Activated T-cell treated with anti-CD3 and anti-CD28 coated beads, Interleukin-2, amount 50 U/mL, for 48 hours (primary cell): ENCODE results near the gene CTIF.
"Not testable (repeated sequence)": the region's sequence is repeated elsewhere in the genome, so short reads cannot be mapped to it uniquely, and the experiment has no call there.

ENCODE experiments used
- DNase-seq, 2 experiments: peaks; one replicate each; pipeline ENCODE4 v3.0.0-alpha.2; 2020

Gene CTIF

DNA sequence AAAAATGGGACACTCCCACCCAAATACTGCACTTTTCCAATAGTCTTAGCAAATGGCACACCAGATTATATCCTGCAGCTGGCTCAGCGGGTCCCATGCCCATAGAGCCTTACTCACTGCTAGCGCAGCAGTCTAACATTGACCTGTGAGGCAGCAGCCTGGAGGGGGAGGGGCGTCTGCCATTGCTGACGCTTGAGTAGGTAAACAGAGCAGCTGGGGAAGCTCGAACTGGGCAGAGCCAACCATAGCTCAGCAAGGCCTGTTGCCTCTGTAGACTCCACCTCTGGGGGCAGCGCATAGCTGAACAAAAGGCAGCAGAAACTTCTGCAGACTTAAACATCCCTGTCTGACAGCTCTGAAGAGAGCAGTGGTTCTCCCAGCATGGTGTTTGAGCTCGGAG is 110.4 kb downstream of the CTIF start:
- DNase-seq, result no peak

DNA sequence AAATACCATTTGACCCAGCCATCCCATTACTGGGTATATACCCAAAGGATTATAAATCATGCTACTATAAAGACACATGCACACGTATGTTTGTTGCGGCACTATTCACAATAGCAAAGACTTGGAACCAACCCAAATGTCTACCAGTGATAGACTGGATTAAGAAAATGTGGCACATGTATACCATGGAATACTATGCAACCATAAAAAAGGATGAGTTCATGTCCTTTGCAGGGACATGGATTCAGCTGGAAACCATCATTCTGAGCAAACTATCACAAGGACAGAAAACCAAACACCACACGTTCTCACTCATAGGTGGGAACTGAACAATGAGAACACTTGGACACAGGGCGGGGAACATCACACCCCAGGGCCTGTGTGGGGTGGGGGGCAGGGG is 115.8 kb downstream of the CTIF start:
- not testable (repeated sequence) for DNase-seq

- no peak for DNase-seq
Measured at GRCh38 chr18:48655508-48655907, 116.7 kb downstream of the CTIF start.

- DNase-seq, result no peak
Measured at GRCh38 chr18:48656176-48656575, 117.3 kb downstream of the CTIF start.

DNA sequence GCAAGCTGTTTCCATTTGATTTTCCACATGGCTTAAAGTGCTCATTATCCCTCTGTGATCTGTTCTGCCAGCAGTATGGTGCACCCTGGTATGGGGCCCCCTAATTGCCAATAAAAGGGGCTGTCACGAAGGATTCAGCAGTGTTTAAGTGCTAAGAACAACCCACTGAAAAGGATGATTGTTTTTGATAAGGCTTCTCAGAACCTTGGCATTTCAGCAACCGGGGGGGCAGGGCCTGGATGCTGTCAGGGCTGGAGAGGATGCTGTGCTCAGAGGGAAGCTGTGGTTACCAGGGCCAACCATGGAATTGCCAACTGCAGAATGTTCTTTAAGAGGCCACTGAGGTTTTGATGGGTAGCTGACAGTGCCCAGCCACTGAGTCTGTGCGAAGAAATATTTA is 117.8 kb downstream of the CTIF start:
- no peak for DNase-seq

GRCh38 chr18:48657447-48658120 is 118.8 kb downstream of the CTIF start:
- DNase-seq, result no peak

- no peak for DNase-seq
Measured at GRCh38 chr18:48658721-48659120, 119.9 kb downstream of the CTIF start.

- DNase-seq, result no peak
Measured at GRCh38 chr18:48659188-48660009, 120.6 kb downstream of the CTIF start.

DNA sequence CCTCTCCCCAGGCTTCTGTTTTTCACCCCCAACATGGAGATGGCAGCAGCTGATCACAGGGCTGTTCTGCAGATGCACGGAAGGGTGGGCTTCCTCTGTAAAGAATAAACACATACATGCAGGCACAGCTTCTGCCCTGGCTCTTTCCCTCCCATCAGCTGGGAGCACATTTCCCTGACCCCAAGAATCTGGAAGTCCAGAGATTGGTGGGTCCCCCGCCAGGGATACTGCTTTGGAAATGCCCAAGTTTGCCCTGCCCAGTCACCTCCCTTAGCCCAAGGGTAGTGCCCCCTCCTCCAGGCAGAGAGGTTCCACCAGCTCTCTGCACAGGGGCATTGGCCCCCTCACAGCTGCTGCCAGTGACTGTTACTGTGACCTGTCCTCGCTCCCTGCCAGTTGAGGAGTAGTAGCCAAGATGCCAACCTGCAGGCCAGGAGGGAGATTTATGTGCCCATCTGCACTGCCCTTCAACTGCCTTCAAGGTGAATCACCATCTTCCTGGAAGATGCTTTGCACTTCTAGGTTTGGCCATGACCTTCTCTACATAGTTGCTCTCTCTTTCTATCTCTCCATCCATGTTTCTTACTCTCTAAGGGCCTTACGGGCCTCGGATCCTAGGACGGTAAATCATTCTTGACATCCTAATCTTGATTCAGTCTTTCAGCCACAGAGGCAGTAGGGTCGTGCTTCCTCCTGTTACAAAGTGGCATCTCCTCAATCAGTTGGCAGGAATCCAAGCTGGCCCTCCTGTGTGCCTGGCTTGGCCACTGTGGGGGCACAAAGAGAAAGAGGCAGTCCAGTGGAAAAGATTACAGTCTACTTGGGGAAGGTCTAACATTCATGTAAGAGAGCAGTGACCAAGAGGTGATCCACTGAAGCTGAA is 121.8 kb downstream of the CTIF start:
- no peak for DNase-seq

- DNase-seq, result no peak
Measured at GRCh38 chr18:48661421-48661820, 122.6 kb downstream of the CTIF start.

- no peak for DNase-seq
Measured at GRCh38 chr18:48662011-48662661, 123.3 kb downstream of the CTIF start.

- DNase-seq, result no peak
Measured at GRCh38 chr18:48663096-48663930, 124.5 kb downstream of the CTIF start.

DNA sequence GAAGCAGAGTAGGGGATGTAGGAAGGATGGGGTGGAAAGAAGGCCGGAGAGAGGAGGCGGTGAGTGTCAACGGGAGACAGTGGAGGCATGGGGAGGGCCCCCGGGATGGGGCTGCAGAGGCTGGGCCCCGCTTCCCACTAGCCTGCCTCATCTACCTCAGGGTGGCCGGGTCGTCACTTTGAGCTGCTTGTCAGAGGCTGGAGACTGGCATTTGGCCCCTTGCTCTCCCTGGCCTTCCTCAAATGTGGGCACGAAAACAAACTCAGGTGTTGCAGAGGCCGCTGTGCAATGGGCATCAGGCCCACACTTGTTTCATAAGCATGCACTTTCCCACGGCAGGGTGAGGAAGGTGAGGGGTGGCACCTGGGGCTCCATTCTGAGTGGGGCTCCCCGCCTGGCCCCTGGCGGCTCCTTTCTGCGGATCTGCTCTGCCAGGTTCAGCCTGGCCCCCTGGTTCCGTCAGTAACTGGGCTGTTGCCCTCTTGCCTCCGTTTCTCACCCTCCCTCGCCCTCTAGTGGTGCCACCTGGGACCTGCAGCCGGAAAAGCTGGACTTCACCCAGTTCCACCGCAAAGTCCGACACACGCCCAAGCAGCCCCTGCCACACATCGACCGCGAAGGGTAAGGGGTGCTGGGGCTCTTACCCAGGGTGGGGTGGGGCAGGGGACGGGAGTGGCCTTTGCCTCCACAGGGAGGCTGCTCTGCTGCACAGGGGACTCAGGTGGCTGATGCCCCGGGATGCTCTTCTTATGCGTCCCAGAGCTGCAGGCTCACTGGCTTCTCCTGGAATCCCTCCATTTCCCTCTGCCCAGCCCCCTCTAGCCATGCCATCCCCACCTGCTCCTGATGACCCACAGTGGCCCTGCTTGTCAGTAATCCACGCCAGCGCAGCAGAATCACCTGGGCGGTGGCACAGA is 125.4 kb downstream of the CTIF start:
- DNase-seq, result peak; percentile 76 to 80

DNA sequence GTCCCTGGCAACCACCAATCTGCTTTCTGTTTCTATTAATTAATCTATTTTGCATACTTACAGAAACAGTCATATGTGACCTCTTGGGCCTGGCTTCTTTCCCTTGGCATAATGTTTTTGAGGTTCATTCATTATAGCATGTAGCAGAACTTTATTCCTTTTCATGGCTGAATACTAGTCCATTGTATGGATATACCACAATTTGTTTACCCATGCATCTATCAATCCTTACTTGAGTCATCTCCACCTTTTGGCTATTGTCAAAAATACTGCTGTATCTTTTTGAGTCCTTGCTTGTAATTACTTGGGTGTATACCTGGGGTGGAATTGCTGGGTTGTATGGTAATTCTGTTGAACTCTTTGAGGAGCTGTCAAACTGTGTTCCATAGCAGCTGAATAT is 126.8 kb downstream of the CTIF start:
- no peak for DNase-seq

- no peak for DNase-seq
Measured at GRCh38 chr18:48666613-48667012, 127.8 kb downstream of the CTIF start.

DNA sequence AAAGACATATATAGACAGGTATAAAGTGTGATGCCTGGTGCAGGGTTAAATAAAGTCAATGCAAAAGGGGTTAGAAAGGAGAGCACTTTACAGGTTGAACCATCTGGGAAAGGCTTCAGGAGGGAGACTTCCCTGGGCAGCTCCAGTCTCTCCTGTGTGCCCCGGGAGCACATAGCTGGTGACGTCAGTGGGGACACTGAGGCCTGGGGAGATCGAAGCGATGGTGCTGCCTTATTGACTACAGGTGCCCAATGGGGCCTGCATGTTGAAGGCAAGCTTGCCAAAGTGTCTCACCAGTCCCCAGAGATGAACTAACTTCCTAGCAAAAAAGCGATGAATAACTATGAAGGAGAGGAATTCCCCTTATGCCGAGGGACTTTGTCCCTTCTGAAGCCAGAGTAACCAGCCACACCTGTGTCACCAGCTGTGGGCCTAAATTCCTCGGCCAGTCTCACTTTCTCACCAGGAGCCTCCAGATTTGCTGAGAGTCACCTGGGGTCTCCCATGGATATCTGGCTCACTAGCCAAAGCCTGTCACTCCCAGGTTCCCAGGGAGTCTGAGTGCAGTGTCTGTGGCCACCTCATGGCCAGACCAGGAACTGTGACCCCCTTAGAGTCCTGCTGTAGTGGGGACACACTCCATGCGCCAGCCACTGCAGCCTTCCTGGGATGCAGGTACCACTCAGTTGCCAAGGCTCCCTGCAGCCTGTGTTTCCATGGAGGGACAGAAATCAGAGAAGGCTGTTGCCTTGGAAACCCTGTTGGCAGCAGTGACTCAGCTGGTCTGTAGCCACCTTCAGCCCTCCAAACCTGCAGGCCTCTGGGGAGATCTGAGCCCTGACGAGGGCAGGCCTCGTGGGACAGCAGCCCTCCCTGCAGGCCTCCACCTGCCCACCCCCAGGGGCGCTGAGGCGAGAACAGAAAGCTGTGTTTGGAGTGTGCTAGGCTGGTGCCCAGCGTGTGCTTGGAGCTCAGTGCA is 128.7 kb downstream of the CTIF start:
- DNase-seq, result no peak

GRCh38 chr18:48668466-48669179 is 129.8 kb downstream of the CTIF start:
- DNase-seq, result no peak

- DNase-seq, result no peak
Measured at GRCh38 chr18:48669180-48669675, 130.4 kb downstream of the CTIF start.
